ENCODE results near the gene TTI1.

GRCh38 chr20:37977786-37978185 is 55.5 kb downstream of the TTI1 start:
- TF ChIP-seq RARB (CRISPR knock-in tag; IDR thresholded peaks at IDR 0.05) (no peak), PPARA (CRISPR knock-in tag; IDR thresholded peaks at IDR 0.05; ENCODE audit: borderline replicate concordance) (no peak), SNAI2 (CRISPR knock-in tag; IDR thresholded peaks at IDR 0.05) (no peak)
